CD4-positive, alpha-beta T cell treated with Interleukin-1 beta for 1 hour (primary cell): Measurements from ENCODE around the gene DELE1.

Experiments used
- DNase-seq, 2 donors: peaks; one replicate each; pipeline ENCODE4 v3.0.0-alpha.2; 2020 to 2022

The DELE1 gene

DNA sequence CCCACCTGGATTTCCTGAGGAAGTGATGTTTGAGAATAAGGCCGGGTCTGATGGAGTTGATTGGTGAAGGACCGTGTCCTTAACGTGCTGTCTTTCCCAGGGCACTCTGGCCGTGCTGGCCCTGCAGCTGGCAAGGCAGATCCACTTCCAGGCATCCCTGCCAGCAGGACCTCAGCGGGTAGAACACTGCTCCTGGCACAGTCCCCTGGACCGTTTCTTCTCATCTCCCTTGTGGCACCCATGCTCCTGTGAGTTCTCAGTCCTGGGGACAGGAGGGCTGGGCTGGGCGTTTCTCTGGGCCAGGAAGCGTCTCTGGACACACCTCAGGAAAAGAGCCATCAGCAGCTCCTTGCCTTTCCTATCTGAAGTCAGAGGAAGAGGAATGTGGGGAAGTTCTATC, 4.4 kb downstream of the DELE1 start:
- DNase-seq, result no peak

DNA sequence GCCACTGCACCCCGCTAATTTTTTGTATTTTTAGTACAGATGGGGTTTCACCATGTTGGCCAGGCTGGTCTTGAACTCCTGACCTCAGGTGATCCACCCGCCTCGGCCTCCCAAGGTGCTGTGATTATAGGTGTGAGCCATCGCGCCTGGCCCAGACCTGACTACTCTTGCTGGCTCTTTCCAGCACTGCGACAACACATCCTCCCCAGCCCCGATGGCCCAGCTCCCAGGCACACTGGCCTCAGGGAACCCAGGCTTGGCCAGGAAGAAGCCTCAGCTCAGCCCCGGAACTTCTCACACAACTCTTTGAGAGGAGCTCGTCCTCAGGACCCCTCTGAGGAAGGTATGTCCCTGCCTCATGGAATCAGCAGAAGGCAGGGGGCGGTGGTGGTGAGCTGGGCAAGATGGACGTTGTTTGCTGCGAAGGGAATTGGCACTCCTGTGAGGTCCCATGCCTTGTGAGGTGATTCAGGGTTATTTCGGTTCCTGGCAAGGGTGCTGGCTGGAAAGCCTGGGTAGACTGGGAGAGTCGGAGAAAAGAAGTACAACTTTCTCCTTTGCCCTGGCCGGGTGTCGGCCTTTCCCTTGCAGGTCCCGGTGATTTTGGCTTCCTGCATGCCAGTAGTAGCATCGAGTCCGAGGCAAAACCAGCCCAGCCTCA, 5.9 kb downstream of the DELE1 start:
- no peak for DNase-seq

DNA sequence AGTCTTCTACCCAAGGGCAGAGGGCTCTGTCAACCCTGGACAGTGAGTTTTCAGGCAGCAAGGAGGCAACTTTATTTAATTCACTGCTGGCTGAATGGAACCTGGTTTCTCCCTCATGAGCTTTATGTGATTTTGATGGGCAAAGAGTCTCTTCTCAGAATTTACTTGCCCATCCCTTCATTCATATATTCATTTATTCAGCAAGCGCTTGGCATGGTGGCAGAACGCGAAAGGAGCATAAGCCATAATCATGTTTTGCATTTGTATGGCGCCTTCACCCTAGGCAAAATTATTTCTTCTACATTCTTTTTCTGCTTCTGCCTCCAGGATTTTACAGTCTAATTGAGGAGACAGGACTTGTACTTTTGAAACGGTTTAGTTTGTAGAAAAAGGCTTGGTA, 8.0 kb downstream of the DELE1 start:
- DNase-seq, result no peak

DNA sequence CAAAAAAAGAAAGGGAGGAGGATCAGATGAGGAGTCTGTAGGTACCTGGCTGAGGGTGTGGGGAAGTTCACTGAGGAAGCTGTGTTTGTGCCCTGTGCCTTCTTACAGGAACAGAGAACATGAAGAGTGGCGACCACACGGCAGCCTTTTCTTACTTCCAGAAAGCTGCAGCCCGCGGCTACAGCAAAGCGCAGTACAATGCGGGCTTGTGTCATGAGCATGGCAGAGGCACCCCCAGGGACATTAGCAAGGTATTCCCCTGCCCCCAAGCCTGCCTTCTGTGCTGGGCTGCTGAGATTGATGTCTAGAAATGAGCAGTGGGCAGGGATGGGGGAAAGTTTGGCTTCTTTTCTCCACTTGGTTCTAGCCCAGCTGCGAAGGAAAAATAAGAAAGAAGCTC, 9.5 kb downstream of the DELE1 start:
- DNase-seq, result no peak

DNA sequence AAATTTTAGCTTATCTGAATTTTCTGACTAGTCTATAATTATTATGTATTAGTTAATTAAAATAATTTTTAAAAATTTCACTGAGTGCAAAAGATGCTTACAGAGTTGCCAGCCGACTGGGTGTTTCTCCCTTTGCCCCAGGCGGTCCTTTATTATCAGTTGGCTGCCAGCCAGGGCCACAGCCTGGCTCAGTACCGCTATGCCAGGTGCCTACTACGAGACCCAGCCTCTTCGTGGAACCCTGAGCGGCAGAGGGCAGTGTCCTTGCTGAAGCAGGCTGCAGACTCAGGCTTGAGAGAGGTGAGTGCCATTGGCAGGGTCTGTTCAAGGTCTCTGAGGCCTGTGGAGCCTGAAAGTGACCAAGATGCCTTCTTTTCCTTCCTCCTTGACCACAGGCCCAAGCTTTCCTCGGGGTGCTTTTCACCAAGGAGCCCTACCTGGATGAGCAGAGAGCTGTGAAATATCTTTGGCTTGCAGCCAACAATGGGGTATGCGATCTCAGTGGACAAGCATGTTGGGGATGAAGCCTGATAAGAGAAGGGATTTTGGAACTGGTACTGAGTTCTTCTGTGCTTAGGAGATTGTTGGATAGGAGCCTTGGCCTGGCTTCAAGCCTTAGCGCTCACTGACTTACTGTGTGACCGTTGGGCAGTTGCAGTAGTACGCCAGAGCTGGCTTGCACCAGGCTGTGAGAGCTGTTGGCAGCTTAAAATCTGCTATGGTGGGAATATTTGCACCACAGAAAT, 10.6 kb downstream of the DELE1 start:
- DNase-seq, result no peak

DNA sequence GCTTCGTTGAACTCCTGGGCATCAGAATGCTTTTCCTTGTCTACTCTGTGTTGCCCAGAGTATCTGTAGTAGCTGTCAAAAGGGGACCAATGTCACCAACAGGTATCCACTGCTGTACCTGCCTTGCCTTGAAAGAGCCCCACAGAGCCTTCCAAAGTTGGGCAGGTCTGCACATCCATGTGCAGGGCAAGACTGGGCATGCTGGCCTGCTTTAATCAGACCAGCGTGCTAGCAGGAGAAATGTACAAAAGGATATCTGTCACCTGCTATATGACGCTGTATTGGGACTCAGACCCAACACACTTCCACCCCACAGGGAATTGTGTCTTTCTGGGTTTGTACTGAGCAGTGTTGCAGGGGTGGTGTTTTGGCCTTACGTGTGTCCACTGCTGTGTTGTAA, 11.9 kb downstream of the DELE1 start:
- no peak for DNase-seq

DNA sequence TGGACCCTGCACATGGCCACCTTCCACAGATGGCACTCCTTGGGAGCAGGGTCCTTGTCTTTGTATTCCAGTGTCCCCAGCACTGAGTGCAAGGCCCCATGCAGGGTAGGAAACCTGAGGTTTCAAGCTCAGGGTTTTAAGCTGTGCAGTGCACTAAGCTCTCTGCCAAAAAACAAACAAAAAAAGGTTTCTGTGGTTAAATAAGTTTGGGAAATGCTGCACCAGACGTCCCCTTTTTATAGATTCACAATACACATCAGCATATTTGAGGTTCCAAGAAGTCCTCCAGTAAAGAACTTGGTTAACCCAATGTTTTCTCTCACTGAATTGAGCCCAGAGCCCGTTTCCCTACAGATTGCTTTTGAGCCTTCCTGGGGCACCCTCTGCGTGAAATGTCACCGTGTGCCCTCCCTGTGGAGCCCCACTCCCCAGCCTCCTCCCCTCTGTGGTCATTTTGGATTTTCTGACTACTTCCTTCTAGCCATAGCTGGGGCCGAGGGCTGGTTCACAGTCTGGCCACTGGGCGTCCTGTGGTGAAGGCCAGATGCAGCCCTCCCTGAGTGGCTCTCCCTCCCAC, 17.1 kb downstream of the DELE1 start:
- DNase-seq, result no peak

DNA sequence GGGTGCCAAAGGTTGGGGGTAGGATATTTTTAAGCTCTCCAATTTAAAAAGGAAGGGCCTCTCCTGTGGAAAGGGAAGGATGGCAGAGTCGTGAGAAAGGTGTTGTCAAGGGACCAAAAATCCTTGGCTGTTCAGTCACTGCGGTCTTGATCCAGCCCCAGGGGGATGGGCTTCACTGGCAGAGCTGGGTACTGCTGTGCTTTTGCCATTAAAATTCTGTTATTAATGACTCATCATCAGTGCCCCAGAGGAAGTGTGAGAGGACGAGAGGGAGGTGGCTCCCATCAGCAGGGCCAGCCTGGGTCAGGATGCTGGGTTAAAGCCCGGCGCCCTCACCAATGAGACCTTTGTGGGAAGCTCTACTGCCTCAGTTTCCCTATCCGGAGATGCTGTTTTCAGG, 17.6 kb downstream of the DELE1 start:
- DNase-seq, result no peak

DNA sequence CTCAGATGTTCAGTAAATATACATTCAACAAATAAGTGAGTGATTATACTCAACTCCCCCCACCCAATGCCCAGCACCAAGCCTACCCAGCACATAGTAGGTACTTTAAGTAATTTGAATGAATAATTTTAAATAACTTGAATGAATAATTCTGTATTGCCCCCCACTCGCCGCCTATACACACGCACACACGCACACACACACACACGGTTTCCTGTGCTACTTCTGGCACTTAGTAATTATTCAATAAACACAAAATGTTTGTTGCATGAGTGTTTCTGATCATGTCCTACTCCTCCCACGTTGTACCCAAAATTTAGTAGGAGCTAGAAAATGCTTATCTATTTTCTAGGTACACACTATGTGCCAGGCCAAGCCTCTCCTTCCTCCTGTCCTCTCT, 18.1 kb downstream of the DELE1 start:
- no peak for DNase-seq

DNA sequence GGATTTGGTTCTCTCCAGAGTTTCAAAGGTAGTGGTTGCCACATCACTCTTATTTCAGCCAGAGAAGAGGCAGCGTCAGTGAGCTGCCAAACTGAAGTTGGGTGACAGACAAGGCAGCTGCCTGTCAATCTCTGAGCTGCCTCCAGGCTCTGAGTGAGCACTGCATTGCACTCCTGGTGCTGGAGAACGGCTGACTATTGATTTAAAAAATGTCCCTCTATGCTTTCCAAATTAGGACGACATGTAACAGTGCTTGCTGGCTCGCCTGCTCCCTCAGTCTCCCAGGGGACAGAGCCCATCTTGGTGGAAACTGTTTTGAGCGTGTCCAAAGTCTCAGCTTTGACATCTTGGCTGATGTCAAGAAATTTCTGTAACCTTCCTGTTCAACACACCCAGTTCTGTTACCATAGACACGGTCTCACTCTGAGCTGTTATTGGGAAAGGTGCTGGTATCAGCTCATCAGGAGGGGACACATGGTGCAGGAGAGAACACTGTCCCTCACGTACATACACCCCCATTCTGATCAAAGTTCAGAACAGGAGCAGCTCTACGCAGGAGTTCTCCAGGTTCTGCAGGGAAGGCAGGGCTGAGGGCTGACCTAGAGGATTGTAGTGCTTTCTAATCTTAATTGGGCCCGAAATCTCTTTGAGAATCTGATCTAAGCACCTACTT, 18.6 kb downstream of the DELE1 start:
- no peak for DNase-seq

DNA sequence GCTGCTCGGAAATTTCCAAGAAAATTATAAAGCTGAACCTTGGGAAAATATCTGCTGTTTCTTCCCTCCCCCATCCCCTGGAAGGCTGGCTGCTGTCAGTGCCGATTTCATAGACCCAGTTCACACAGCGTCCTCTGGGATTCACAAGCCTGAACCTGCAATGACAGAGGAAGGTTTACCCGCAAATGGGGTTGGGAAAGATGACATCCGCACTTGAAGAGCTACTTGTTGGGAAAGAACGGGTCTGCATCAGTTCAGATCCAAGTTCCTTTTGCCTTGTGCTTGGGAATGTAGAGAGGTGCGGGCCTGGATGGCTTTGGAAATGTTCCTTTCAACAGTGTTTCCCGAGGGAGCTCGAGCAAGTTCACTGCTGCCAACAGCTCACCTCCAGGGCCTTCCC, 20.4 kb downstream of the DELE1 start:
- no peak for DNase-seq

DNA sequence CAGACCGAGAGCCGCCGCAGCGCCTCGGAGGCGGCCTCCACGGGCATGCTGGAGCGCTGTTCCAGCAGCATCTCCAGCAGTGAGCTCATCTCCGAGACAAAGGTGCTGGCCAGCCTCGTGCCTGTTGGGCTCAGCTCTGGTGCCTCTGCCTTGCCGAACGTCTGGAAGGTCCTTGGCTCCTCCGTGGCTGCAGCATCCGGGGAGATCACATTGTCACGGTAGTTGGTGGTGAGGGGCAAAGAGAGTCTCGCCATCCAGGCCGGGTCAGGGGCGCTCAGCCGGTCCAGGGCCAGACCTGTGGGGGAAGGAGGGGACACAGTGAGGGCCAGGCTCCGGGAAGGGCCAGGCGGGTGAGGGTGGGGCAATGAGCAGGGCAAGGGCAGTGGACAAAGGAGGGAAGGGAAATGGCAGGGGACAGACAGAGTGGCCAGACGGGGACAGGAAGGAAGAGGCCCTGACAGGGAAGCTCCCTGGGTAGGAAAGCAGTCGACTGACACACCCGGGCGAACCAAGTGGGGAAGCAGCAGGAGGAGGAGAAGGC, 21.9 kb downstream of the DELE1 start:
- DNase-seq, result peak in 1 of 2 donors; percentile 31

DNA sequence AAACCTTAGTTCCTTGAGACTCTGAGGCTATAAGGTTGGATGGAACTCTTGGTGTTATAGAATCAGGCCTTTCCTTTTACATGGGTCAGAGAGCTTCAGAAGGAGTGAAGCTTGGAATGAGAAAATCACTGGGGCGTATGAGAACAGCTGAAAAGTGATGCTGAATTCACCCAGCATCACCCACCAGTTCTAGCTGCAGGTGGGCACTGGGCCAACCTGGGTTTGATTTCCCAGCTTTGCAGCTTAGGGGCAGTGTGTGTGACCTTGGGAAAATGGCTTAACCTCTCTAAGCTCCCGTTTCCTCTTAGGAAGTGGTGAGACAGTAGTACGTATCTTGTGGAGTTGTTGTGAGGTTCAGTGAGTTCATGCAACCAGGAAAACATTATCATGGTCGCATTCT, 23.6 kb downstream of the DELE1 start:
- DNase-seq, result no peak

DNA sequence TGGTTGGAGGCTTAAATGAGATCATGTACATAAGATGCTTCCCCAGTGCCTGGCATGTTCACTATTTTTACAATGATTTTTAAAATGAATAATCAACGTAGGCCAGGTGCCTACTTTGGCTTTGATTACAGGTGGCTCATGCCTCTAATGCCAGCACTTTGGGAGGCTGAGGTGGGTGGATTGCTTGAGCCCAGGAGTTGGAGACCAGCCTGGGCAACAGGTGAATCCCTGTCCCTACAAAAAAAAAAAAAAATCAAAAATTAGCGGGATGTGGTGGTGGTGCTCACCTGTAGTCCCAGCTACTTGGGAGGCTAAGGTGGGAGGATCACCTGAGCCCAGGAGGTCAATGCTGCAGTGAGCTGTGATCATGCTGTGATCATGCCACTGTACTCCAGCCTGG, 25.1 kb downstream of the DELE1 start:
- DNase-seq, result no peak

DNA sequence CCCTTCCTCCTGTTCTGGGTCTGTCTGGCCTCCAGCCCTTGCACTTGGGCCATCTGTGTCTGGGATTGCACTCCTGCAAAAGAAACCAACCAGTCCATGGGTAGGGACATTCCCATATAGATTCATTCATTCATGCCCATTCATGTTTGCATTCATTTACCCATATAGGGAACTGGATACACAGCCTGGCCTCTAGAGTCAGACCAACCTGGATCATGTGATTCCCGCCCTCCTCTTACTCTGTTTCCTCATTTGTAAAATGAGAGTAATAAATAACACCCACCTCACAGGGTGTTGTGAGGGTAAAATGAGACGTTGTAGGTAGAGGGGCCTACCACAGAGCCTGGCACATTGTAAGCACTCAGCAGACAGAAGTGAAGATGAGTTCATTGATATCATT, 25.8 kb downstream of the DELE1 start:
- DNase-seq, result no peak

DNA sequence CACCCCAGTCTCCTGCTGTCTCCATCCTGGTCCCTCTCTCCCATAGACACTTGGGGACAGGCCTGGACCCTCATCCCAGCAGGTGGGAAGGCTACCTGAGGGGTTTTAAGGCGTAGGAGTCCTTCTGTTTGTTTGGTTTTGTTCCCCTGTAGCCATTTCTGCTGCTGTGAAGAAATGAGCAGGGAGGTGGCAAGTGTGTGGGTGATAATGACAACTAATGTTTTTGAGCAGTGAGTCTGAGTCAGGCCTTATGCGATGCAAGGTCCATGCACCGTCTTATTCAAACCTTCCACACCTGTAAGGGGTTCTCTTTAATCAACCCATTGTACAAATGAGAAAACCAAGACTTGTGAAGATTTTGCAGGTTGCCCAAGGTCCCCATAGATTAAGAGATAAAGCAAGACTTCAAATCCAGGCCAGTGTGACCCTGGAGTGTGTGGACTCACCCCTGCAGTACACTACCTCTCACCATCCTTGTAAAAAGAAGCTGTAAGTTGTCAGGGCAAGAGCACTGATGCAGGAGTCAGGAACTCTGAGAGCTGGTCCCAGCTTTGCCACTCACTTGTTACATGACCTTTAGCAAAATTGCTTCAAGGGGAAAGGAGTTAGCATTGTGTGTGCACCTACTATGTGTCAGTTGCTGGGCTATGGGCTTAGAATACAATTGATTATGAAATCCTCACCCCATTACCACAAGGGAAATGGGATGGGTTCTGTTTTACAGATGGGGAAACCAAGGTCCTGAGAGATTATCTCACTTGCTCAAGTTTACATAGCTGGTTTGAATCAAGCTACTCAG, 26.7 kb downstream of the DELE1 start:
- no peak for DNase-seq

DNA sequence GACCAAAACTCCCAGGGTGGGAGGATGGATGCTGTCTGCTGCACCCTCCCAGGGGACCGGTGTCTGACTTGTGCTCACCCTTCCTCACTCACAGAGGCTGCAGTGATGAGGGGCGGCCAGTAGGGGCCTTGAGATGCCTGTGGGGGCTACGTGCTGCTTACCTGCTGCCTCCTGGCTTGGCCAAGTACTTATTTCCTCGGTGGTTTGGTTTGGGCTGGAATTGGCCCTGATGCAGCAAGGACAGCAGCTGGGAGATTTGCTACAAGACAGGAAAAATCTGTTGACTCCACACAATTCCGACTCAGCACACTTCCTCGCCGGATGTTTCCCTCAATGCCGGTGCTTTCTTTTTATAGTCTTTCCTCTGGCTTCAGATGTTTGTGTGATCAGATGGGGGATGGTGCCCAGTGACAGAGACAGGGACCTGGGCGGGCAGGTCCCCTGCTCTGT, 27.7 kb downstream of the DELE1 start:
- DNase-seq, result peak in 1 of 2 donors; percentile 18

DNA sequence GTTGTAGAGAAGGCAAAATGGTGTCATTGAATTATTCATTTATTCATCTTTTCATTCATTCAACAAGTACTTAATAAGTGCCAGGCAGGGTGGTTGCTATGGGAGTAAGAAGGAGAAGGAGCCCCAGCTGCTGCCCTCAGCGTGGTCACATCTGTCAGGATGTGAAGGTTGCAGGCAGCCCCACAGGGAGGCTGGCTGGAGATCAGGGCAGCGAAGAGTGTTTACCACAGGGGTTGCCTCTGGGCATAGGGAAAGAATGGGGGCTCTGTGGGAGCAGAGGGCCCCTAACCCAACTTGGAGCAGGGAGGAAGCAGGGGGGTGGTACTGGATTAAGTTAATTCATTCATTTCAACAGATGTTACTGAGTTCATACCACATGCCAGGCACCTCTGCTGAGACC, 28.3 kb downstream of the DELE1 start:
- DNase-seq, result no peak

DNA sequence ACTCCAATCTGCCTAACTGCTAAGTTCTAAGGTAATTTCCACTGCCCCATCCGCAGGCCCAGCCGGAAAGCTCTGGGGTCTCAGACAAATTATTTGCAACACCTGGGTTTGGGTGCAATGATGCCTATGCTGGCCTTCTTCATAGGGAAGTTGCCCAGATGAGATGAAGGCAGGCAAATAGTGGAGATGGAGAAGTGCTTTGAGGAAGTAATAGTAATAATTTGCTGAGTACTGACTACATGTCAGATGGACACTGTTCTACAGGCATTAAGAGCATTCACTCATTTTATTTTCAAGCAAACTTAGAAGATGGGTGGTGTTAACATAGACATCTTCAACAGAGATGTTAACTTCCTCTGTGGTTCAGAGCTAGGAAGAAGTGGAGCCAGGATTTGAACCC, 30.5 kb downstream of the DELE1 start:
- no peak for DNase-seq

DNA sequence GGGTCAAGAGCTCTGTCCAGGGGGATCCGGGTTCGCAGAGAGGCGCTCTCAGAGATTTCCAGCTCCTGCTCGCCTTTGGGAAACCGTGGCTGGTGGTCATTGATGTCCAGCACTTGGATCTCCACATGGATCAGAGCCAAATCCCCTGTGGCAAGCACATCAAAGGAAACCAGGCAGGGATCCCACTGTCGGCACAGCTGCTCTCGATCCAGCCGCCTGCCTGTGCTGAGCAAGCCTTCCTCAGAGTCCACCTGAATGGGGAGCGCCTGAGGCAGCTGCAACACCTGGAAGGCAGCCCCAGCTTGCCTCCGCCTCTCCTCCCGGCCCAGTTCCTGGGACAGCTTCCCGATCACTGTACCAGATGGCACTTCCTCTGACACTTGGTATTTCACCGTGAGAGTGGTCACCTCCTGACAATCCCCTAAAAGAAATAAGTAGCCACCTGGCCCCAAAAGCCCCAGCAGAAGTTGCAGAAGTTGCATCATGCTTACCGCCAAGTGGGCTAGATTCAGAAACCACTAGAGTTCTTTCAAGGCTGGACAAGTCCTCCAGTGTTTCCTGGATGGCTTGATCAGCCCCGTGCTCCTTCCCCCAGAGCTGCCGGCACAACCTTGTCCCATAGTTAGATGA, 33.8 kb downstream of the DELE1 start:
- DNase-seq, result no peak

DNA sequence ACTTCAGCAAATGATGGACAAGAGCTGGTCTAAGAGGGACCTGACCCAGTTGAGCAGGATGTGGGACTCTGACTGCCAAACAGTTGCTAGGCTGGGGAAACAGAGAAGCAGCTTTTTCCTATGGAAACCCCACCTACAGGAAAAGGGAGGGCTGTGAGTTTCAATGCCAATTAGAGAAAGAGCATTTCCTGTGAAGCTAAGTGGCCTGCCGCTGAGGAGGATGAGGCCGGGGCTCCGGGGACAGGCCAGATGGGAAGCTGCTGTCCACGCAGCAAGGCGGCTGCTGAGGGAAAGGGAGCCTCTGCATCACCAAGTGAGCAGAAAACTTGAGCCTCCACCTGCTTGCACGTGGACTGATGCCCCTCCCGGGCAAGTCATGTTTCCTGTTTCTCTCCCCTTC, 34.4 kb downstream of the DELE1 start, which contains the start of gene PCDH12:
Gene PCDH12, minus strand, starts transcription at position 90 of the 400 bp plus-strand sequence. CDS start 351 bp downstream, outside the sequence.
- DNase-seq, result no peak
